Mammary epithelial cell (primary cell): ENCODE results near the gene SLC34A1.

Source experiments
- CTCF ChIP-seq, 2 donors: IDR thresholded peaks in 1 of 2; conservative IDR thresholded peaks in 1 of 2; 2 replicates each; pipeline ENCODE4 v1.5.1; 2011 to 2012; ENCODE audit warnings: inconsistent platforms in 2 of 2, low read length in 2 of 2, mild to moderate bottlenecking in 2 of 2, control low read depth in 1 of 2, low read depth in 1 of 2; ENCODE audit not compliant: insufficient read depth in 1 of 2; ENCODE audit errors: extremely low read depth in 1 of 2
- EZH2 ChIP-seq: IDR thresholded peaks from 2 replicates; pipeline ENCODE4 v1.6.1; 2012; ENCODE audit warnings: low read length, inconsistent platforms, borderline replicate concordance

DNA sequence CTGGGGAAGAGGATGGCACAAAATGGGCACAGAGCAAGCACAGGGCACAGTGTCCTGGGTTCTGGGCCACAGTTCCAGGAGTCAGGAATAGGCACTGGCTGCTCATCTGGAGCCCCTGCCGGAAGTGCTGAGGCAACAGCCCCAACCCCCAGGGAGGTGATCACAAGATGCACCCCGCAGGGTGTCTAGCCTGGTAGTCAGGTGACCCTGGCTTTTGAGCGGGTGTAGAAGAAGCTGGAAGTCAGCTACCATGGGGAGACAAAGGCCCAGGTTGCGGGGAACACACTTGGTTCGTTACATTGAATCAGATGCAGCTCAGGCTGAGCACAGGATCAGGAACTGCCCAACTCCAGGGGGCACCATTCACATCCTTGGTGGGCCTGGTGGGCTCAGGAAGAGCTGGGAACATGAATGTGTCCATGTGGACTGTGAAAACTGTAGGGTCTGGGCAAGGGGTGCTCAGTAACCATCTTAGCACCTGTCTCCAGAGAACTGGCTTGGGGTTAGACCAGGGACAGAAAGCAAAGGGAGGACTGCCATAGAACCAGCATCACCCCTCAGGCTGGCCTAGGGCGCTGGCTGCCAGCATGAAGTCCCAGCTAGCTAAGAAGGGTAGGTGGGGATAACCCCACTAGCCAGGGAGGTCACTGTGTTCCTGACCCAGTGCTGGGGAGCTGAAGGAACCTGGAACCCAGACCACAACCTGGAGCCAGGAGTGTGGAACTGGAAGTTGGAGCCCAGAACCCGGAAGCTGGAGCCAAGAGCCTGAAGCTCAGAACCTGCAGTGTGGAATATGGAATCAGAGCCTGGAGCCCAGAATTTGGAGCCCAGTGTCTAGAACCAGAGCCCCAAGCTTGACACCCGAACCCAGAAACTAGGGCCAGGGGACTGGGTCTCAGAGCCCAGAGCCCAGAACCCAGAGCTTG is 6.1 kb upstream of the SLC34A1 start:
- TF ChIP-seq CTCF (conservative IDR thresholded peaks at IDR 0.05 in 1 of 2, IDR thresholded peaks at IDR 0.05 in 1 of 2; ENCODE audit: extremely low read depth in 1 of 2, insufficient read depth in 1 of 2, low read depth in 1 of 2, low read length in 2 of 2), result no peak
- TF ChIP-seq EZH2, result no peak
